Loucy (cell line): ENCODE measurements around the gene DGCR6L.
"Not testable (repeated sequence)": the region's sequence is repeated elsewhere in the genome, so short reads cannot be mapped to it uniquely, and the experiment has no call there.

Experiments
- EZH2phosphoT487 ChIP-seq: fragments of 200-600 bp; IDR thresholded peaks from 2 replicates; pipeline ENCODE4 v1.6.1; 2018; ENCODE audit warnings: antibody characterized with exemption, mild to moderate bottlenecking, moderate library complexity, borderline replicate concordance
- TF ChIP-seq, protein P1 (sequence below): fragments of 200-600 bp; sonication (generic); conservative IDR thresholded peaks from 2 replicates; pipeline ENCODE4 v1.5.1; 2014; ENCODE audit warnings: mild to moderate bottlenecking, antibody characterized with exemption, low read length

DNA sequence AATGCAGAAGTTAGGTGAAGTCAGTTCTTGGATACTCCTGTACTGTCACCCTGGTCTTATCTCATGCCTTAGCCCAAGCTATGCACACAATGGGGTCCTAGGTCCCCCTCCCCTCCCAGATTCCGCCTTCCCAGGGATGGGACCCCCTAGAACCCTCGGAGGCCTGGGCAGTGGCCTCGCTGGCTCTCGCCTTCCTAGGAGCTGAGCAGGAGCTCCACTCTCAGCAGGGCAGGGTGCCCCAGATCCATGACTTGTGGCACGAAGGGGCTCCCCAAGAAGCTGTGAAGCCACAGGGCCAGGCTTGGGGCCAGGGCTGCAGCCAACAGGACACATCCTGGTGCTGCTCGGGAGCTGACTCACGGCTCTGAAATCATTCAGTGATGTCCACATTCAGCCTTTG, 9.7 kb downstream of the DGCR6L start:
- TF ChIP-seq, protein P1, sequence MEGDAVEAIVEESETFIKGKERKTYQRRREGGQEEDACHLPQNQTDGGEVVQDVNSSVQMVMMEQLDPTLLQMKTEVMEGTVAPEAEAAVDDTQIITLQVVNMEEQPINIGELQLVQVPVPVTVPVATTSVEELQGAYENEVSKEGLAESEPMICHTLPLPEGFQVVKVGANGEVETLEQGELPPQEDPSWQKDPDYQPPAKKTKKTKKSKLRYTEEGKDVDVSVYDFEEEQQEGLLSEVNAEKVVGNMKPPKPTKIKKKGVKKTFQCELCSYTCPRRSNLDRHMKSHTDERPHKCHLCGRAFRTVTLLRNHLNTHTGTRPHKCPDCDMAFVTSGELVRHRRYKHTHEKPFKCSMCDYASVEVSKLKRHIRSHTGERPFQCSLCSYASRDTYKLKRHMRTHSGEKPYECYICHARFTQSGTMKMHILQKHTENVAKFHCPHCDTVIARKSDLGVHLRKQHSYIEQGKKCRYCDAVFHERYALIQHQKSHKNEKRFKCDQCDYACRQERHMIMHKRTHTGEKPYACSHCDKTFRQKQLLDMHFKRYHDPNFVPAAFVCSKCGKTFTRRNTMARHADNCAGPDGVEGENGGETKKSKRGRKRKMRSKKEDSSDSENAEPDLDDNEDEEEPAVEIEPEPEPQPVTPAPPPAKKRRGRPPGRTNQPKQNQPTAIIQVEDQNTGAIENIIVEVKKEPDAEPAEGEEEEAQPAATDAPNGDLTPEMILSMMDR: not testable (repeated sequence)
- not testable (repeated sequence) for TF ChIP-seq EZH2phosphoT487
